ENCODE measurements around the gene FSD1L.
"Not testable (repeated sequence)": the region's sequence is repeated elsewhere in the genome, so short reads cannot be mapped to it uniquely, and the experiment has no call there.

The FSD1L gene

GRCh38 chr9:105515811-105516413 is 68.1 kb downstream of the FSD1L start:
- H2AFZ ChIP-seq (ENCODE audit: low read length, unreplicated experiment) = no peak overlapping the region
- no peak overlapping the region for H3K27ac ChIP-seq (ENCODE audit: low read depth, low read length)
- H3K79me2 ChIP-seq (ENCODE audit: control insufficient read depth, insufficient read depth, low read length, unreplicated experiment) = no peaks in the 10 kb centered on the region
- H3K4me3 ChIP-seq (ENCODE audit: low read depth, low read length) = no peak overlapping the region
- H3K36me3 ChIP-seq (ENCODE audit: insufficient read depth, low read length) = peaks cover 12% of the 10 kb centered on the region
- no peaks in the 10 kb centered on the region for H3K27me3 ChIP-seq (ENCODE audit: insufficient read depth, low read length)
- peaks cover 1% of the 10 kb centered on the region for H3K4me1 ChIP-seq (ENCODE audit: control insufficient read depth, insufficient read depth, low read length, unreplicated experiment)

GRCh38 chr9:105519710-105520369 is 72.0 kb downstream of the FSD1L start:
- H3K27ac ChIP-seq (ENCODE audit: low read depth, low read length); H3K27me3 ChIP-seq (ENCODE audit: insufficient read depth, low read length); H3K36me3 ChIP-seq (ENCODE audit: insufficient read depth, low read length); H3K4me3 ChIP-seq (ENCODE audit: low read depth, low read length); H3K79me2 ChIP-seq (ENCODE audit: control insufficient read depth, insufficient read depth, low read length, unreplicated experiment); H3K4me1 ChIP-seq (ENCODE audit: control insufficient read depth, insufficient read depth, low read length, unreplicated experiment); H2AFZ ChIP-seq (ENCODE audit: low read length, unreplicated experiment): not testable (repeated sequence)

GRCh38 chr9:105520992-105521391 is 73.2 kb downstream of the FSD1L start:
- H3K4me1 ChIP-seq (ENCODE audit: control insufficient read depth, insufficient read depth, low read length, unreplicated experiment); H3K4me3 ChIP-seq (ENCODE audit: low read depth, low read length); H2AFZ ChIP-seq (ENCODE audit: low read length, unreplicated experiment); H3K27ac ChIP-seq (ENCODE audit: low read depth, low read length); H3K27me3 ChIP-seq (ENCODE audit: insufficient read depth, low read length); H3K79me2 ChIP-seq (ENCODE audit: control insufficient read depth, insufficient read depth, low read length, unreplicated experiment); H3K36me3 ChIP-seq (ENCODE audit: insufficient read depth, low read length): not testable (repeated sequence)

- not testable (repeated sequence) for H3K4me3 ChIP-seq (ENCODE audit: low read depth, low read length); H3K4me1 ChIP-seq (ENCODE audit: control insufficient read depth, insufficient read depth, low read length, unreplicated experiment); H3K36me3 ChIP-seq (ENCODE audit: insufficient read depth, low read length); H3K79me2 ChIP-seq (ENCODE audit: control insufficient read depth, insufficient read depth, low read length, unreplicated experiment); H2AFZ ChIP-seq (ENCODE audit: low read length, unreplicated experiment); H3K27ac ChIP-seq (ENCODE audit: low read depth, low read length); H3K27me3 ChIP-seq (ENCODE audit: insufficient read depth, low read length)
These were observed 75.0 kb downstream of the FSD1L start for GRCh38 chr9:105522618-105523385.

GRCh38 chr9:105531530-105531929 is 83.7 kb downstream of the FSD1L start:
- H3K27me3 ChIP-seq (ENCODE audit: insufficient read depth, low read length) = no peaks in the 10 kb centered on the region
- H3K27ac ChIP-seq (ENCODE audit: low read depth, low read length) = peak overlapping the region; percentile 27; the same call in 1 of the 2 replicates
- peaks cover 22% of the 10 kb centered on the region for H3K4me1 ChIP-seq (ENCODE audit: control insufficient read depth, insufficient read depth, low read length, unreplicated experiment)
- H3K79me2 ChIP-seq (ENCODE audit: control insufficient read depth, insufficient read depth, low read length, unreplicated experiment) = no peaks in the 10 kb centered on the region
- H3K36me3 ChIP-seq (ENCODE audit: insufficient read depth, low read length) = 0 out of 2 replicates have a peak, but pooled peaks cover 2% of the 10 kb centered on the region
- no peak overlapping the region for H2AFZ ChIP-seq (ENCODE audit: low read length, unreplicated experiment)
- H3K4me3 ChIP-seq (ENCODE audit: low read depth, low read length) = no peak overlapping the region

- H2AFZ ChIP-seq (ENCODE audit: low read length, unreplicated experiment) = no peak overlapping the region
- no peak overlapping the region for H3K27ac ChIP-seq (ENCODE audit: low read depth, low read length)
- peaks cover 20% of the 10 kb centered on the region for H3K4me1 ChIP-seq (ENCODE audit: control insufficient read depth, insufficient read depth, low read length, unreplicated experiment)
- no peak overlapping the region for H3K4me3 ChIP-seq (ENCODE audit: low read depth, low read length)
- no peaks in the 10 kb centered on the region for H3K79me2 ChIP-seq (ENCODE audit: control insufficient read depth, insufficient read depth, low read length, unreplicated experiment)
- H3K36me3 ChIP-seq (ENCODE audit: insufficient read depth, low read length) = 0 out of 2 replicates have a peak, but pooled peaks cover 2% of the 10 kb centered on the region
- no peaks in the 10 kb centered on the region for H3K27me3 ChIP-seq (ENCODE audit: insufficient read depth, low read length)
These were observed 88.3 kb downstream of the FSD1L start for GRCh38 chr9:105535920-105536668.

- H3K36me3 ChIP-seq (ENCODE audit: insufficient read depth, low read length) = 0 out of 2 replicates have a peak, but pooled peaks cover 2% of the 10 kb centered on the region
- H3K27ac ChIP-seq (ENCODE audit: low read depth, low read length) = no peak overlapping the region
- no peak overlapping the region for H2AFZ ChIP-seq (ENCODE audit: low read length, unreplicated experiment)
- H3K27me3 ChIP-seq (ENCODE audit: insufficient read depth, low read length) = no peaks in the 10 kb centered on the region
- H3K79me2 ChIP-seq (ENCODE audit: control insufficient read depth, insufficient read depth, low read length, unreplicated experiment) = no peaks in the 10 kb centered on the region
- H3K4me1 ChIP-seq (ENCODE audit: control insufficient read depth, insufficient read depth, low read length, unreplicated experiment) = no peaks in the 10 kb centered on the region
- no peak overlapping the region for H3K4me3 ChIP-seq (ENCODE audit: low read depth, low read length)
These were observed 91.6 kb downstream of the FSD1L start for GRCh38 chr9:105539452-105539851.

GRCh38 chr9:105541838-105542237 is 94.0 kb downstream of the FSD1L start:
- no peak overlapping the region for H3K27ac ChIP-seq (ENCODE audit: low read depth, low read length)
- no peaks in the 10 kb centered on the region for H3K27me3 ChIP-seq (ENCODE audit: insufficient read depth, low read length)
- H2AFZ ChIP-seq (ENCODE audit: low read length, unreplicated experiment) = no peak overlapping the region
- no peaks in the 10 kb centered on the region for H3K4me1 ChIP-seq (ENCODE audit: control insufficient read depth, insufficient read depth, low read length, unreplicated experiment)
- no peaks in the 10 kb centered on the region for H3K79me2 ChIP-seq (ENCODE audit: control insufficient read depth, insufficient read depth, low read length, unreplicated experiment)
- H3K4me3 ChIP-seq (ENCODE audit: low read depth, low read length) = no peak overlapping the region
- no peaks in the 10 kb centered on the region for H3K36me3 ChIP-seq (ENCODE audit: insufficient read depth, low read length)

GRCh38 chr9:105554042-105554441 is 106.2 kb downstream of the FSD1L start:
- Histone ChIP-seq H3K27me3 (ENCODE audit: insufficient read depth, low read length) (no peaks in the 10 kb centered on the region), H3K4me3 (ENCODE audit: low read depth, low read length) (no peak overlapping the region), H2AFZ (ENCODE audit: low read length, unreplicated experiment) (no peak overlapping the region), H3K79me2 (ENCODE audit: control insufficient read depth, insufficient read depth, low read length, unreplicated experiment) (peaks cover 9% of the 10 kb centered on the region), H3K27ac (ENCODE audit: low read depth, low read length) (no peak overlapping the region), H3K36me3 (ENCODE audit: insufficient read depth, low read length) (no peaks in the 10 kb centered on the region; the same call in 1 of the 2 replicates), H3K4me1 (ENCODE audit: control insufficient read depth, insufficient read depth, low read length, unreplicated experiment) (peaks cover 6% of the 10 kb centered on the region)

GRCh38 chr9:105557804-105558610 is 110.2 kb downstream of the FSD1L start, which contains the start of gene FKTN:
Gene FKTN, plus strand, starts transcription at chr9:105558131. Its CDS starts 16,902 bp downstream, at chr9:105575033.
- no peaks in the 10 kb centered on the region for H3K27me3 ChIP-seq (ENCODE audit: insufficient read depth, low read length)
- peak within 1 kb of the TSS; percentile 61; the same call in 1 of the 2 replicates for H3K27ac ChIP-seq (ENCODE audit: low read depth, low read length)
- H3K79me2 ChIP-seq (ENCODE audit: control insufficient read depth, insufficient read depth, low read length, unreplicated experiment) = peaks cover 14% of the 10 kb centered on the region
- H3K4me3 ChIP-seq (ENCODE audit: low read depth, low read length) = peak within 1 kb of the TSS; percentile 98
- H3K4me1 ChIP-seq (ENCODE audit: control insufficient read depth, insufficient read depth, low read length, unreplicated experiment) = peaks cover 8% of the 10 kb centered on the region
- peak within 1 kb of the TSS; percentile 100 for H2AFZ ChIP-seq (ENCODE audit: low read length, unreplicated experiment)
- peaks cover 17% of the 10 kb centered on the region for H3K36me3 ChIP-seq (ENCODE audit: insufficient read depth, low read length)

Measured in ACC112 (cell line).